Measurements from ENCODE around the gene NXF1. TPM values are rescaled to one million over a fixed set of nuclear protein-coding genes. Genes with fewer than 3 reads are reported as not detected.

The NXF1 gene
- total and polyA plus RNA-seq, 2 of the 13 experiments (the other 11 are each of a cell fraction or from before 2014, with no cell fraction given), result 30.4 to 30.9 TPM

DNA sequence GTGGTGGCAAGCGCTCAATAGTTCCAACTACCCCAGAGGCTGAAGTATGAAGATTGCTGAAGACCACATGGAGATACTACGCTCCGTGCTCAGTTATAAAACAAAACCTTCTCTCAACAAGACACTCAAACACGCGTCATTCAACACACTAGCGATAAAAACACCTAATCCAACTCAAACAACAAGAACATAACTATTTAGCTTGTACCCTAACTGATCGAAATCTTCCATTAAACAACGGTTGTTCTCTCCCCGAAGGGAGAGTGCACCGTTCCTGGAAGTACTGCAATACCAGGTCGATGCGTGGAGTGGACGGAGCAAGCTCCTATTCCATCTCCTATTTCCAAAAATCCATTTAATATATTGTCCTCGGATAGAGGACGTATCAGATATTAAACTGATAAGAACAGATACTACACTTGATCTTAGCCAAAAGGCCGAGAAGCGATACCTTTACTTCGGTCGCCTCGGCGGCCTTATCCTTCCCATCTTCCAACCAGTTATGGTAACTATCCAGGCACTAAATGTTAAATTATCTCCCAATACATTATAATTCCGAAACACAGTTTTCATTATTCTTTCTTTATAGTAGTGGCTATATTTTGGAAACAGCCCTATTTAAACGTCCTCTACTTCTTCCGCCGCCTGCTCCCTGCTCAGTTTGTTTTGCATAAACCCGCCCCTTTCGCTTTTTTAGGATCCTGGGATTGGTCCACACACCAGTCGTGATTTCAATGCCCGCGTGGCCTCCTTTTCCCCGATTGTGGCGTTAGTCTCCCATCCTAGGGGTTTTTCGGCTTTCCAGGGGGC is 36.3 kb upstream of the NXF1 start (continued):
- TF ChIP-seq CEBPB (IDR thresholded peaks at IDR 0.05; ENCODE audit: borderline replicate concordance, low read depth, low read length), result no peak
- TF ChIP-seq AGO1 (IDR thresholded peaks at IDR 0.05; ENCODE audit: low read depth, low read length, poor library complexity, severe bottlenecking), result no peak
- TF ChIP-seq BHLHE40 (IDR thresholded peaks at IDR 0.05; ENCODE audit: low read length), result no peak
- TF ChIP-seq ZNF749 (CRISPR knock-in tag; IDR thresholded peaks at IDR 0.05; ENCODE audit: borderline replicate concordance), result peak; percentile 98
- peak; percentile 91 for TF ChIP-seq TP53 (CRISPR knock-in tag; conservative IDR thresholded peaks at IDR 0.05)
- no peak; the same call in 1 of the 2 replicates for TF ChIP-seq ZSCAN29 (CRISPR knock-in tag; conservative IDR thresholded peaks at IDR 0.05)
- no peak for TF ChIP-seq ZNF775 (CRISPR knock-in tag; IDR thresholded peaks at IDR 0.05; ENCODE audit: borderline replicate concordance)
- TF ChIP-seq ZNF124 (CRISPR knock-in tag; IDR thresholded peaks at IDR 0.05), result peak; percentile 98; the same call in 1 of the 2 replicates
- peak; percentile 75 for TF ChIP-seq ZBTB20 (CRISPR knock-in tag; IDR thresholded peaks at IDR 0.05; ENCODE audit: borderline replicate concordance, low read depth)
- TF ChIP-seq XRCC5 (optimal IDR thresholded peaks at IDR 0.05; ENCODE audit: low read length), result no peak
- peak; percentile 96 for TF ChIP-seq ATF2 (CRISPR knock-in tag; IDR thresholded peaks at IDR 0.05)
- peak; percentile 64; the same call in 1 of the 2 replicates for TF ChIP-seq ZNF33B (CRISPR knock-in tag; IDR thresholded peaks at IDR 0.05)
- no peak; the same call in 1 of the 2 replicates for TF ChIP-seq ZNF431 (CRISPR knock-in tag; IDR thresholded peaks at IDR 0.05; ENCODE audit: borderline replicate concordance, low read depth)
- TF ChIP-seq ZNF569 (CRISPR knock-in tag; IDR thresholded peaks at IDR 0.05; ENCODE audit: borderline replicate concordance), result no peak
- no peak for TF ChIP-seq KDM1A (CRISPR knock-in tag; IDR thresholded peaks at IDR 0.05)
- TF ChIP-seq CCDC6 (CRISPR knock-in tag; IDR thresholded peaks at IDR 0.05), result peak; percentile 87; the same call in 1 of the 2 replicates
- peak; percentile 1; the same call in 1 of the 2 replicates for TF ChIP-seq MYC (CRISPR knock-in tag; IDR thresholded peaks at IDR 0.05; ENCODE audit: borderline replicate concordance)
- TF ChIP-seq DR1 (CRISPR knock-in tag; IDR thresholded peaks at IDR 0.05), result peak; percentile 57
- TF ChIP-seq STAT6 (CRISPR knock-in tag; IDR thresholded peaks at IDR 0.05; ENCODE audit: borderline replicate concordance), result peak; percentile 92
- no peak for TF ChIP-seq DZIP1 (CRISPR knock-in tag; IDR thresholded peaks at IDR 0.05)
- TF ChIP-seq PHB2 (IDR thresholded peaks at IDR 0.05; ENCODE audit: partially characterized antibody), result no peak
